GM12878 (cell line): ENCODE data around the gene EHBP1L1. TPM values are rescaled to one million over a fixed set of nuclear protein-coding genes. Genes with fewer than 3 reads are reported as not detected.

Source experiments
- BACH1 ChIP-seq: fragments of 450-650 bp; IDR thresholded peaks from 2 replicates; pipeline ENCODE4 v1.6.1; 2017; ENCODE audit warnings: mild to moderate bottlenecking, borderline replicate concordance
- CBX3 ChIP-seq: fragments of 200-600 bp; sonication (generic); IDR thresholded peaks from 2 replicates; pipeline ENCODE4 v1.6.1; 2016; ENCODE audit warnings: low read depth, borderline replicate concordance
- CEBPZ ChIP-seq: fragments of 150-350 bp; IDR thresholded peaks from 2 replicates; pipeline ENCODE4 v1.6.1; 2016; ENCODE audit warnings: low read depth, low read length
- GABPA ChIP-seq: IDR thresholded peaks from 2 replicates; pipeline ENCODE4 v1.6.1; 2014; ENCODE audit warnings: antibody characterized with exemption, low read depth, mild to moderate bottlenecking, inconsistent platforms
- GATAD2B ChIP-seq: fragments of 450-650 bp; conservative IDR thresholded peaks from 2 replicates; pipeline ENCODE4 v1.6.1; 2017; ENCODE audit warnings: low read depth, mild to moderate bottlenecking, moderate library complexity
- IRF4 ChIP-seq: IDR thresholded peaks from 2 replicates; pipeline ENCODE4 v1.6.1; 2011; ENCODE audit warnings: low read depth, low read length
- JUNB ChIP-seq: IDR thresholded peaks from 2 replicates; pipeline ENCODE4 v1.6.1; 2016; ENCODE audit warnings: antibody characterized with exemption, mild to moderate bottlenecking
- MXI1 ChIP-seq: fragments of 150-350 bp; IDR thresholded peaks from 2 replicates; pipeline ENCODE4 v1.6.1; 2011; ENCODE audit warnings: low read depth, mild to moderate bottlenecking, inconsistent platforms, low read length, improper control_type of control experiment
- PML ChIP-seq: IDR thresholded peaks from 2 replicates; pipeline ENCODE4 v1.6.1; 2012; ENCODE audit warnings: low read length, inconsistent platforms
- POLR2AphosphoS2 ChIP-seq: IDR thresholded peaks from 2 replicates; pipeline ENCODE4 v1.6.1; 2011; ENCODE audit warnings: low read depth, mild to moderate bottlenecking, low read length, improper control_type of control experiment, moderate library complexity
- POLR2AphosphoS5 ChIP-seq: IDR thresholded peaks from 2 replicates; pipeline ENCODE4 v1.6.1; 2011; ENCODE audit warnings: mild to moderate bottlenecking, low read length, inconsistent platforms
- RAD51 ChIP-seq: fragments of 450-650 bp; IDR thresholded peaks from 2 replicates; pipeline ENCODE4 v1.6.1; 2016; ENCODE audit warnings: moderate library complexity, mild to moderate bottlenecking, inconsistent platforms
- REST ChIP-seq: IDR thresholded peaks from 2 replicates; pipeline ENCODE4 v1.6.1; 2012; ENCODE audit warnings: mild to moderate bottlenecking, low read depth, low read length
- SP1 ChIP-seq: IDR thresholded peaks from one replicate; pipeline ENCODE4 v1.6.1; 2011; ENCODE audit warnings: low read depth, low read length
- ZBTB4 ChIP-seq: fragments of 450-650 bp; formaldehyde crosslinking; IDR thresholded peaks from 2 replicates; pipeline ENCODE4 v1.4.0; 2022; ENCODE audit warnings: mild to moderate bottlenecking, moderate library complexity
- ZBTB40 ChIP-seq: fragments of 450-650 bp; IDR thresholded peaks from 2 replicates; pipeline ENCODE4 v1.6.1; 2016; ENCODE audit warnings: mild to moderate bottlenecking, moderate library complexity, borderline replicate concordance
- ZNF24 ChIP-seq: fragments of 450-650 bp; IDR thresholded peaks from 2 replicates; pipeline ENCODE4 v1.6.1; 2017; ENCODE audit warnings: antibody characterized with exemption, mild to moderate bottlenecking
- polyA plus RNA-seq, 11 experiments: library from polyadenylated mRNA; depleted of rRNA in 4 of 11; unstranded in 6 of 11; stranded (reverse) in 5 of 11; fragments of >200 nt; fragmentation: Nextera tagmentation in 4 of 11; fragmentation: Illumina TruSeq in 1 of 11; extraction: Ambion mirVana in 4 of 11; extraction: Trizol in 1 of 11; gene quantifications; 1 replicate in 1 of 11; 2 replicates in 10 of 11; pipeline versions ENCODE4 v1.2.1 to v1.2.3, GENCODE V29; 2011 to 2016; ENCODE audit warnings: inconsistent platforms in 2 of 11, missing spikeins in 2 of 11, low read depth in 1 of 11
- total RNA-seq, 4 experiments: library from RNA; depleted of rRNA in 3 of 4; stranded (reverse); fragments of >200 nt in 3 of 4; fragmentation: Illumina TruSeq in 1 of 4; extraction: Trizol in 1 of 4; gene quantifications; 2 replicates each; pipeline versions ENCODE4 v1.2.1 to v1.2.3, GENCODE V29; 2013 to 2021

EHBP1L1 gene
- total and polyA plus RNA-seq, 10 of the 15 experiments (the other 5 are each of a cell fraction or from before 2014, with no cell fraction given), result 0.06 to 99.4 (median 32.7) TPM

- TF ChIP-seq ZBTB4 (CRISPR knock-in tag), result no peak
- TF ChIP-seq REST, result no peak
- no peak for TF ChIP-seq GABPA
- no peak for TF ChIP-seq JUNB
- no peak for TF ChIP-seq CEBPZ
- TF ChIP-seq SP1, result peak; percentile 23
- no peak for TF ChIP-seq RAD51
- TF ChIP-seq BACH1, result peak; percentile 76
- no peak for TF ChIP-seq IRF4
- TF ChIP-seq CBX3, result no peak
- no peak for TF ChIP-seq MXI1
- TF ChIP-seq ZNF24, result no peak
- TF ChIP-seq POLR2AphosphoS2, result peak; percentile 88
- TF ChIP-seq PML, result peak; percentile 41; the same call in 1 of the 2 replicates
- TF ChIP-seq GATAD2B, result peak; percentile 11
- TF ChIP-seq POLR2AphosphoS5, result peak; percentile 73
- no peak for TF ChIP-seq ZBTB40
These were observed 62.1 kb downstream of the EHBP1L1 start, which contains the start of gene SIPA1 (continued) for GRCh38 chr11:65637794-65638419.
